ENCODE results near the gene FAM120AOS. TPM values are rescaled to one million over a fixed set of nuclear protein-coding genes. Genes with fewer than 3 reads are reported as not detected.

The FAM120AOS gene
- total and polyA plus RNA-seq, 8 donors: 41.2 to 60.0 (median 55.6) TPM

DNA sequence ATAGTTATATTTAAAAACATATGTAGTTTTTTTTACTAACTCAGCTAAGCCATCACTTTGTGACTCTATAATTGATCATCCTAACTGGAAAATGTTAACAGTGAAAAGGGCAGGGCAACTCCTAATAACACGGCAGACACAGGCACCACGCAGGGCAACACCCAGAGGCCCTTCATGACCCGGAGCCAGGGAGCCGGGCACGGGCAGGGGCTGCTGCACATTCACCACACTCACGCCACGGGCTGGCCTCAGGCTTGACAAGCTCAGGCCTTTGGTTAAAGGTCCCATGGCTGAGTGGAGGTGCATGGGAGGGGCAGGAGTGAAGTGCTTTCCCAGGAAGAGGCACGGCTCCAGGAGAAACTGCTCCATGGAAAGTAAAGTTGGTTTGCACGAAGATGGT lies 54.9 kb downstream of the FAM120AOS start:
- peak in 1 of 4 donors; percentile 72 for DNase-seq
- no peaks in the 10 kb centered on the region for H3K27me3 ChIP-seq
- no peaks in the 10 kb centered on the region for H3K36me3 ChIP-seq
- TF ChIP-seq, protein P1, sequence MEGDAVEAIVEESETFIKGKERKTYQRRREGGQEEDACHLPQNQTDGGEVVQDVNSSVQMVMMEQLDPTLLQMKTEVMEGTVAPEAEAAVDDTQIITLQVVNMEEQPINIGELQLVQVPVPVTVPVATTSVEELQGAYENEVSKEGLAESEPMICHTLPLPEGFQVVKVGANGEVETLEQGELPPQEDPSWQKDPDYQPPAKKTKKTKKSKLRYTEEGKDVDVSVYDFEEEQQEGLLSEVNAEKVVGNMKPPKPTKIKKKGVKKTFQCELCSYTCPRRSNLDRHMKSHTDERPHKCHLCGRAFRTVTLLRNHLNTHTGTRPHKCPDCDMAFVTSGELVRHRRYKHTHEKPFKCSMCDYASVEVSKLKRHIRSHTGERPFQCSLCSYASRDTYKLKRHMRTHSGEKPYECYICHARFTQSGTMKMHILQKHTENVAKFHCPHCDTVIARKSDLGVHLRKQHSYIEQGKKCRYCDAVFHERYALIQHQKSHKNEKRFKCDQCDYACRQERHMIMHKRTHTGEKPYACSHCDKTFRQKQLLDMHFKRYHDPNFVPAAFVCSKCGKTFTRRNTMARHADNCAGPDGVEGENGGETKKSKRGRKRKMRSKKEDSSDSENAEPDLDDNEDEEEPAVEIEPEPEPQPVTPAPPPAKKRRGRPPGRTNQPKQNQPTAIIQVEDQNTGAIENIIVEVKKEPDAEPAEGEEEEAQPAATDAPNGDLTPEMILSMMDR (IDR thresholded peaks at IDR 0.05): no peak
- no peak overlapping the region for H3K4me3 ChIP-seq
- H3K9me3 ChIP-seq: no peaks in the 10 kb centered on the region
- no peak overlapping the region for H3K27ac ChIP-seq
- ATAC-seq: peak; percentile 23
- intact Hi-C loops (cut with DNase I): no loop called here
- no peaks in the 10 kb centered on the region for H3K4me1 ChIP-seq

- intact Hi-C loops (cut with DNase I): no loop called here
- ATAC-seq (peak; percentile 51), DNase-seq (peak in 1 of 4 donors; percentile 28)
Measured at GRCh38 chr9:93397661-93398373, 55.6 kb downstream of the FAM120AOS start.

More at GRCh38 chr9:93397661-93398373, 55.6 kb downstream of the FAM120AOS start:
- H3K9me3 ChIP-seq: no peaks in the 10 kb centered on the region
- no peaks in the 10 kb centered on the region for H3K4me1 ChIP-seq
- TF ChIP-seq, protein P1 (IDR thresholded peaks at IDR 0.05): no peak
- no peaks in the 10 kb centered on the region for H3K27me3 ChIP-seq
- no peaks in the 10 kb centered on the region for H3K36me3 ChIP-seq
- no peak overlapping the region for H3K4me3 ChIP-seq
- no peak overlapping the region for H3K27ac ChIP-seq

Other genes with a start within 250 kb of the FAM120AOS start
- gene FAM120A, start 1.9 kb downstream of the FAM120AOS start, total RNA-seq: 100 to 1,000 TPM; 143 to 160 TPM
- gene FAM120A, start 1.9 kb downstream of the FAM120AOS start, polyA plus RNA-seq (ENCODE audit: insufficient read length in 6 of 6): 10 to 100 TPM; 61.0 to 87.0 (median 71.3) TPM
- gene PHF2, start 123.0 kb upstream of the FAM120AOS start, total RNA-seq: 10 to 100 TPM; 29.1 to 30.4 TPM
- 10 to 100 TPM; 38.1 to 53.7 (median 43.8) TPM for gene PHF2, start 123.0 kb upstream of the FAM120AOS start, polyA plus RNA-seq (ENCODE audit: insufficient read length in 6 of 6)